ENCODE data around the gene CCNE1. TPM values are rescaled to one million over a fixed set of nuclear protein-coding genes. Genes with fewer than 3 reads are reported as not detected.

CCNE1 gene
- total and polyA plus RNA-seq, 10 of the 15 experiments (the other 5 are each of a cell fraction or from before 2014, with no cell fraction given), result 6.3 to 44.2 (median 35.8) TPM

DNA sequence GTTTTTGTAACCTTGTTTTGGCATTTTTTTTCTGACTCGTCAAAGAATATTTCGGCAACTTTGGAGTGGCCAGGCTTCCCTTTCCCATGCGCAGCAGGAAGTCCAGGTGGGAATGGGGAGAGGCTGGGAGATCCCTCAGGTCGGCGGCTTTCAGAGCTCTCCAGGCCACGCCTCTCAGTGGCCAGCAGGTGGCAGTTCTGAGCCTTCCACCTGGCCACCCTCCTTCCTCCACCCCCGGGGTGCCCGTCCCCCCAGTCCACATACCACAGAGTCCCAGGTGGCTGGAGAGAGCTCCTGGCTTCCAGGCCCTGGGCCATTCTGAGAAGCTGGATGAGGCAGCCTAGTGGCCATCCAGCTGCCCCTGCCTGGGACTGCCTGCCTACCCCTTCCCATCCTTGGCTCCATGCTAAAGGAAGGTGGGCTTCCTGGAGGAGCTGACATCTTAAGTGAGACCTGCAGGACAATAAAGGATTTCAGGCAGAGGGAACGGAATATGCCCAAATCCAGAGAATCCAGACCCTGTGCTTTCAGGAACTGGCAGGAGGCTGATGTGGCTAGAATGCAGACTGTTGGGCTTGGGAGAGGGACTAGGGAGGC is 46.3 kb downstream of the CCNE1 start:
- Histone ChIP-seq H3K36me3 (ENCODE audit: control insufficient read depth in 2 of 2, insufficient read depth in 2 of 2, low read length in 1 of 2) (no peaks in the 10 kb centered on the region), H3K9me3 (replicated peaks; ENCODE audit: control insufficient read depth, insufficient read depth, low read length) (no peaks in the 10 kb centered on the region), H3K79me2 (ENCODE audit: control insufficient read depth, insufficient read depth, low read length) (no peaks in the 10 kb centered on the region), H3K9ac (ENCODE audit: control insufficient read depth, insufficient read depth, low read length) (no peak overlapping the region), H3K4me1 (ENCODE audit: control insufficient read depth, insufficient read depth, low read length) (peaks cover 3% of the 10 kb centered on the region), H3K4me2 (ENCODE audit: control insufficient read depth, insufficient read depth) (no peak overlapping the region), H3K27me3 (replicated peaks in 1 of 2; ENCODE audit: control insufficient read depth in 2 of 2, insufficient read depth in 2 of 2, low read length in 1 of 2) (no peaks in the 10 kb centered on the region; a peak in 1 of 4 replicates), H4K20me1 (ENCODE audit: control insufficient read depth, insufficient read depth) (no peaks in the 10 kb centered on the region), H3K27ac (ENCODE audit: control insufficient read depth, insufficient read depth) (no peak overlapping the region), H2AFZ (ENCODE audit: control insufficient read depth, low read depth, low read length) (no peak overlapping the region), H3K4me3 (no peak overlapping the region)
- ChIA-PET POLR2A (no interaction called here), RAD21 (ENCODE audit: unreplicated experiment) (interaction anchor here (1.0 to 1.1 kb wide), 2 partner anchors 13 to 20 kb away, joined by 3 read pairs; no protein-coding TSS in a partner anchor), SMC1A (ENCODE audit: uncharacterized antibody, unreplicated experiment) (interaction anchor here (1.2 to 2.0 kb wide), 2 partner anchors 22 to 128 kb away, joined by 7 read pairs; no protein-coding TSS in a partner anchor), CTCF (interaction anchor here (0.6 to 2.6 kb wide), 23 partner anchors 8 to 797 kb away, joined by 3 to 13 read pairs (median 3); no protein-coding TSS in a partner anchor)
- no peak for DNase-seq (ENCODE audit: low read depth, low spot score)
- peak; percentile 56 for FAIRE-seq
- TF ChIP-seq IKZF1 (conservative IDR thresholded peaks at IDR 0.05) (no peak), RB1 (IDR thresholded peaks at IDR 0.05; ENCODE audit: borderline replicate concordance) (0 out of 2 replicates have a peak, but pooled peaks have one; percentile 49), CHD1 (IDR thresholded peaks at IDR 0.05; ENCODE audit: low read depth, low read length) (no peak), NFXL1 (IDR thresholded peaks at IDR 0.05; ENCODE audit: borderline replicate concordance) (no peak), SRF (IDR thresholded peaks at IDR 0.05; ENCODE audit: low read depth in 2 of 2, low read length in 2 of 2) (no peak), SMC3 (IDR thresholded peaks at IDR 0.05; ENCODE audit: borderline replicate concordance, low read length) (peak; percentile 45), TCF3 (IDR thresholded peaks at IDR 0.05; ENCODE audit: borderline replicate concordance, insufficient read depth, low read depth, low read length) (0 out of 2 replicates have a peak, but pooled peaks have one; percentile 53), TBL1XR1 (IDR thresholded peaks at IDR 0.05; ENCODE audit: low read depth, low read length) (no peak), FOS (IDR thresholded peaks at IDR 0.05; ENCODE audit: borderline replicate concordance, extremely low read depth, insufficient read length) (no peak), SREBF2 (IDR thresholded peaks at IDR 0.05; ENCODE audit: low read length) (no peak), ZNF274 (IDR thresholded peaks at IDR 0.05; ENCODE audit: insufficient read depth, insufficient read length) (no peak), RAD21 (IDR thresholded peaks at IDR 0.05; ENCODE audit: insufficient read depth, low read depth, low read length) (peak; percentile 42), YY1 (IDR thresholded peaks at IDR 0.05; ENCODE audit: low read depth, low read length) (0 out of 2 replicates have a peak, but pooled peaks have one; percentile 20), ZSCAN29 (IDR thresholded peaks at IDR 0.05) (no peak), ZNF217 (IDR thresholded peaks at IDR 0.05) (no peak), ZBED1 (IDR thresholded peaks at IDR 0.05; ENCODE audit: borderline replicate concordance) (no peak), TCF12 (IDR thresholded peaks at IDR 0.05; ENCODE audit: low read depth, low read length) (0 out of 2 replicates have a peak, but pooled peaks have one; percentile 58), NFYB (IDR thresholded peaks at IDR 0.05; ENCODE audit: insufficient read depth, low read depth, low read length) (no peak)
- TF ChIP-seq, protein P1, sequence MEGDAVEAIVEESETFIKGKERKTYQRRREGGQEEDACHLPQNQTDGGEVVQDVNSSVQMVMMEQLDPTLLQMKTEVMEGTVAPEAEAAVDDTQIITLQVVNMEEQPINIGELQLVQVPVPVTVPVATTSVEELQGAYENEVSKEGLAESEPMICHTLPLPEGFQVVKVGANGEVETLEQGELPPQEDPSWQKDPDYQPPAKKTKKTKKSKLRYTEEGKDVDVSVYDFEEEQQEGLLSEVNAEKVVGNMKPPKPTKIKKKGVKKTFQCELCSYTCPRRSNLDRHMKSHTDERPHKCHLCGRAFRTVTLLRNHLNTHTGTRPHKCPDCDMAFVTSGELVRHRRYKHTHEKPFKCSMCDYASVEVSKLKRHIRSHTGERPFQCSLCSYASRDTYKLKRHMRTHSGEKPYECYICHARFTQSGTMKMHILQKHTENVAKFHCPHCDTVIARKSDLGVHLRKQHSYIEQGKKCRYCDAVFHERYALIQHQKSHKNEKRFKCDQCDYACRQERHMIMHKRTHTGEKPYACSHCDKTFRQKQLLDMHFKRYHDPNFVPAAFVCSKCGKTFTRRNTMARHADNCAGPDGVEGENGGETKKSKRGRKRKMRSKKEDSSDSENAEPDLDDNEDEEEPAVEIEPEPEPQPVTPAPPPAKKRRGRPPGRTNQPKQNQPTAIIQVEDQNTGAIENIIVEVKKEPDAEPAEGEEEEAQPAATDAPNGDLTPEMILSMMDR (IDR thresholded peaks at IDR 0.05 in 2 of 3, conservative IDR thresholded peaks at IDR 0.05 in 1 of 3; ENCODE audit: control insufficient read depth in 2 of 3, extremely low read depth in 1 of 3, insufficient read depth in 1 of 3, low read depth in 3 of 3, low read length in 3 of 3), result peak; percentile 64 to 77 (median 71)
- no TSS peak for BruUV-seq (replicated peaks)
- peak; percentile 94 for ATAC-seq
- in situ Hi-C loops (cut with MboI) (loop anchor here (10.0 kb wide), 1 partner anchor 797 kb away; no protein-coding TSS in a partner anchor), intact Hi-C loops (cut with micrococcal nuclease; ENCODE audit: unreplicated experiment) (loop anchor here (5.0 kb wide), 1 partner anchor 794 kb away; no protein-coding TSS in a partner anchor)
- 1% methylated on average over 9 of the region's 9 CpGs for WGBS (ENCODE audit: insufficient coverage, insufficient replicate concordance, low lambda C conversion rate, missing lambda C conversion rate)
